ENCODE data around the gene IL1RAPL1.
"Not testable (repeated sequence)": the region's sequence is repeated elsewhere in the genome, so short reads cannot be mapped to it uniquely, and the experiment has no call there.

The IL1RAPL1 gene

GRCh38 chrX:28997706-28998463 lies 410.6 kb downstream of the IL1RAPL1 start:
- no peak for FAIRE-seq

DNA sequence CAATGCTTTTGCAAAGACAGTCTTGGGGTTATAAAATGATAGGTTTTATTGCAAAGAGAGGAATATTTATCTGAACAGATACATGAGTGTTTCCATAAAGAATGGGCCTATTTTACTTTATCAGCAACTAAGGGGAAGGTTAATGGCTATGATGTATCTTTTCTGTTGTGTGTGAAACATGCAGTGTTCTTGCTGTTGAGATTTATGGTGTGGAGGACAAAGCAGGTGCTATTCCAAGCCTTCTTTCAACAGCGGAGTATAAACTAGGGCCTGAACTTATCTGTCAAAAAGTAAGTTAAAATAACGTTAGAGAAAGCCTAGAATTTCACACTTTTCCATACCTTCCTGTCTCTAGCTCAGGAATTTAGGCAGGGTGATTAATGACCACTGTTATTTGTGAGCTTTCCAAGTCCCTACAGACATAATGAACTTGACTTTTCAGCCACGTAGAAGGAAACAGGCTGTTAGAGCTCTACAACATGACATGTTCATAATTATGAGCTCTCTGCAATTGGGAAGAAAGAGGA lies 411.4 kb downstream of the IL1RAPL1 start:
- FAIRE-seq, result no peak

GRCh38 chrX:29012867-29013266 lies 425.6 kb downstream of the IL1RAPL1 start:
- no peak for FAIRE-seq

DNA sequence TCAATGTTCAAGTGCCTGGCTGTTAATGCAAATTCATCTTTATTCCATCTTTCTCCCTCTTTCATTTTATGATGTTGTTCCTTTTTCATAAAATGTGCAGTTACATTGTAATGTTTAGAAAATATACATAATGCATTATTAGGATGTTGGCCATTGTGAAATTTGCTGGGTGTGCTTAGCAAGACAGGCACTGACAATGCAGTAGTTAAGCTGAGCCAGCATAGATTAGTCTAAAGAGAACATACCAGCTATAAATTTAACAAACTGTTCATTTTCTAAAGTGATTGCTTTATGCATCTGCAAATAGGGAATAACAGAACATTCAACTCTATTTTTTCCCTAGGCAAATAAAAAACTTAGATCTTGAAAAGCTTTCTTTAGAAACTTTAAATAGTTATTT lies 436.0 kb downstream of the IL1RAPL1 start:
- FAIRE-seq, result no peak

GRCh38 chrX:29024871-29025270 lies 437.6 kb downstream of the IL1RAPL1 start:
- no peak for FAIRE-seq

GRCh38 chrX:29039501-29039900 lies 452.3 kb downstream of the IL1RAPL1 start:
- FAIRE-seq, result no peak

DNA sequence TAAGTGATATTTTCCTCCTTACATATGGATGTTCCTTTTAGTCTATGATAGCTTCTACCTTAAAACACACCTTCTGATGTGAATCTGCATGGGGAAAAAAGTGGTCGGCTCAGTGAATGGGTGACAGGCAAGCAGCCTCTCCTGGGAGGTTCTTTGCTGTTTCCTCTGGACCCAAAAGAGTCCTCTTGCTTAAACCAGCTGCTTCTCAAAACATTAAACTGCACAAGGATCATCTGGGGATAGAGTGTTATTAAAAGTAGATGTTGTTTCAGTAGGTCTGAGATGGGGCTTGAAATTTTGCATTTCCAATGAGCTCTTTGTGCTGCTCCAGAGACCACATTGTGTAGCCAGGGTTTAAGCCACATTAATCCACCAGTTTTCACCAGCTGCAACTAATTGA lies 452.9 kb downstream of the IL1RAPL1 start:
- FAIRE-seq, result no peak

DNA sequence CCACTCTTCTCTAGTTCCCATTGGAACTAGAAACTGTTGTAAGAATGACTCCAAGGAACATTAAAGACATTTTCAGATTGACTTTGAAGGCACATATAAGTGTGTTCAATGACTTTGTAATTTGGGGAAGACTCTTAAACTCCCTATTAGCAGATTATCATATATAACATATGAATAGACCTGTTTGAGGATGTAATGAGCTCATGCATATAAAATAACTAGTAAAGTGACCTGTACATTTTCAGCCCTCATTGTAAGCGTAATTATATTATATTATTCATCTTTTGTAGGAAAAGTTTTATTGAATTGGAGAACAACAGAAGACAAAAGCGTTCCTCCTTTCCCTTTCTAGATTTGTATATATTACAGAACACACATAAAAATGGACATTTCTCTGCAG lies 455.1 kb downstream of the IL1RAPL1 start:
- FAIRE-seq, result no peak

DNA sequence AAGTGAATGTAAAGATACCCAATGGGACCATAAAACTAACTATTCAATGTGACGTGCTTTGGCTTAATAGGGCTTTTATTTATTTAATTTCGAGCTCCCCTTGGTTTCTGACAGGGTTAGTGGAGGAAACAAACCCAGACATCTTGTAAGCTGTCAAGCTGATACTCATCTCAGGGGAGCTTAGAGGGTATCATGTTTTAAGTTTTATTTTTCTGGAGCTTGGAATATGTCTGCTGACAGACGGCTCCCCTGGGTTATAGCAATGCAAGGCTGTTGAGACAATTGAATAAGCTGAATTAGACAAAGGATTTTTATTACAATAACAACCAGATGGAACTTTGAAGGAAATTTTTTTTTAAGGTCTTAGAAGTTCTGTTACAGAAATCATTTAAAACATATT lies 456.5 kb downstream of the IL1RAPL1 start:
- no peak for FAIRE-seq

DNA sequence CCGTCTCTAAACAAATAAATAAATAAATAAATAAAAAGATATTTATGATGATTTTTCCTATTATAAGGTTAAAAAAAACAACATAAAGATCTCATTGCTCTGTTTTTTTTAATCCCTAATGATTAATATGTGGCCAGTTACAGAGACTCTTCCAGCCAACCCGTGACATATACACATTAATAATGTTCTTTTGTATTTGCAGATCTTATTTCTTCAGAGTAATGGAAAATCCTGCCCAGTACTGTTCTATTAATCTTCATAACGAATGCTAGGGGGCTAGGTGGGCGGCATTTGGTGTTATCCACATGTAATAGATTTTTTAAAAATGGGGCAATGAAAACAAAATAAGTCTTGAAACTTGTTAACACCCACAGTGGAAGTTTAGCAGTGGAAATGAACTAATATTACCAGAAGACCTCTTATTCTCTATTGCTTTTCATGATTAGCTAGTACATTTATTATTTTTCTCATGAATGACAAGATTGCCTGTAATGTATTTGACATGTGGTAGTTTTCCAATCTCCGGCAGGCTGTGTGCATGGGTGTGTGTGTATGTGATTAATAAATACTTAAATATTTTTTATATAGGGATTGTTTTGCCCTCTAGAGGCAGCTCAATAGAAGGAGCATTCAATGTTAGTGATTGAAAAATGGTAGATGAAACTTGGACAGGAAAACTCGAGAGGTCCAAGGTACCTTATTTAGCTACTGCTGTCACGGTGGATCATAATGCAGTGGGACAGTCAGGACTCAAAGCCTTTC lies 457.4 kb downstream of the IL1RAPL1 start:
- no peak for FAIRE-seq

- FAIRE-seq, result no peak
These were observed 478.2 kb downstream of the IL1RAPL1 start for GRCh38 chrX:29065477-29065876.

- FAIRE-seq, result no peak
These were observed 479.3 kb downstream of the IL1RAPL1 start for GRCh38 chrX:29066516-29066915.

DNA sequence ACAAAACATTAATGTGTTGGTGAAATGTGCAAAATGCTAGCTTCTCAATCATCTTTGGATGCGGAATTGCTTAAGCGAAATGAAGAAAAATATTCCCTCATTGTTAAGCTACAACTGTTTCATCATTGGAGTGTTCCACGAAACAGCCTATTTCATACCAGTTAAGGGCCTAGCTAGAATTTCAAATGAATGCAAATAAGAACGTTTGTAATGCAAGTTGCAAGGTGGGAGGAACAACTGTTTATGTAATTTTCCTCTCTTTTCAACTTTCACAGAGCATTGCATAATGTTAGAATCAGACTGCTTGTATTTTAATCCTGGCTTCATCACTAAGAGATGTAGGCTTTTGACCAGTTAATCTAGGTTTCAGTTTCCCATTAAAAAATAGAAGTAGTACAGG lies 480.1 kb downstream of the IL1RAPL1 start:
- FAIRE-seq, result no peak

- no peak for FAIRE-seq
These were observed 484.5 kb downstream of the IL1RAPL1 start for GRCh38 chrX:29071525-29072320.

DNA sequence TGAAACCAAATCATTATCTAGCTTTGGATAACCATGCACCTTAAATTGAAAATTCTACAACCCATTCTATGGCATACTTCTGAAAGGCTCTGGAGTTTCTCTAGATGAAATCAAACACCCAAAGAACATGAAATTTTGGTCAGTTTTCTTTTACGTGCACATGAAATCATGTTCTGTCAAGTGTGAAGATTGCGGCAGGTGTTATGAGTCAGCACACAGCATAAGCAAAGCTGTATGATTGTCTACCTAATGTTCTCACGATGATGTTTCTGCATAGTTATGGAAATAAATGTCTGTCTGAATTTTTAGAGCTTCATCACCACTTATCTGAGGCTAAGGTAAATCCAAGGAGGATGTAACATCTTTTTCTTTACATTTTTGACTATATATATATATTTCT lies 495.3 kb downstream of the IL1RAPL1 start:
- no peak for FAIRE-seq

DNA sequence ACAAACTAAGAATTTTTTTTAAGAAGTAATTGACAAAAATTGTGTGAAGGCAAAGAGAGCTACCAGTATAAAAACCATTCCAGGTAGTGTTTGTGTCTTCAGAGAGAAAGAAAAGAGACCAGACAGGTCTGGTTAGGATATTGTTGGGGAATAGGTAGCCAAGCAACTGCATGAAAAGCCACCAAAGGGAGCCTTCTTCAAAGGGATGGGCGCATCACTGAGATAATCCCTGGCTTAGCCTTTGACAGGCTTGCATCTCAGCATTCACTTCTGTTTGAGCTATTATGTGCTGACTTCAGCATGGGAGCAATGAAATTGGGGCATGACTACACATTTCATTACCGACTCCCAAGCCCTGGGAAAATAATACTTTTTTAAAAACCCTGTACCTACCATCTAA lies 496.6 kb downstream of the IL1RAPL1 start:
- FAIRE-seq, result no peak

DNA sequence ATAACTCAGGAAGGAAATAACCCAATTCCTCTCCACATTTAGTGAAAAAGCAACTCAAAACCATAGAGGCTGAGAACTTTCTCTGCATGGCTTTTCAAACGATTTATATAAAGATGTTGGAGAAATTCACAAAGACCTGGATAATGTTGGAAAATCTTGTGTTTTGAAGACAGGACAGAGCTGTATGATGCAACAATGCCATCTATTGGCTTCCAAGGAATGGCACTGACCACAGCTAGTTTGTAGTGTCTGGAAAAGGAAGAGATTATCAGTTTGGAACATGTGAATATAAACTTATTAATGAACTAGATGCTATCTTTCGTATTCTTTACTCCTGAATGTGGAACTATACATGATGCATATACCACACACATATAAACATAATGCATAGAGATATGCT lies 503.6 kb downstream of the IL1RAPL1 start:
- no peak for FAIRE-seq

DNA sequence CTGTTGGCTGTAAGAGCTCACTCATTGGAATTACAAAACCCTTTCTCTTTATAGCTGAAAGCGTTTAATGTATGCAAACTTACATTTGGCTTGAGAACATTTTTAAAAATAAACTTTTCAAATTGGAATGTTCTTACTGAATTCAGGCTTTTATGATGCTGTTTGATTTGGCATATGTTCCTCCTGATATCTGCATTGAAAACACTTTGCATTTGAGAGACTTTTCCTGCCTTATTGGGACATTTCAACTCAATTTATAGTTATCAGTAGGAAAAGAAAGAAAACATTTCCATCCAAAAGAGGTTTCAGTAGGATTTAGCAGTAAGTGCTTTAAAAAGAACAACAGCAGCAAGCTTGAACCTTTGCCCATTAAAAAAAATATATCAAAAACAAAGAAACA lies 520.0 kb downstream of the IL1RAPL1 start:
- FAIRE-seq, result no peak

DNA sequence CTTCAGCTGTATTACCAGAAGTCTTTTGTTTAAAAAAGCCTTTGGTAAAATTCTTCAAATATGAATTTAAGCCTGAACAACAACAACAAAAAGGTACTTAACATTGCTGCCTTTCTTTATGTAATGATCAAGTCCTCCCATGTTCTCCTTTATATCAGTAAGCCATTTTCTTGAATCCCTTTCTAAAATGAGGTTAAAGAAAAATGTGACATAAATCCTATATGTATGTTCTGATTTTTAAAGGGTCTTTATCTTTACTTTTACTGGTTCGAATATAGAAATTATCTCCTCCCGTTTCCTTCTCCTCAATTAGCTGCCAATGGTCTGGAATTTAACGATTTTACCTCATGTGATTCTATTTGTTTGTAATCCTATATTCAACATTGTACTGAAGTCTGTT lies 522.8 kb downstream of the IL1RAPL1 start:
- FAIRE-seq, result no peak

DNA sequence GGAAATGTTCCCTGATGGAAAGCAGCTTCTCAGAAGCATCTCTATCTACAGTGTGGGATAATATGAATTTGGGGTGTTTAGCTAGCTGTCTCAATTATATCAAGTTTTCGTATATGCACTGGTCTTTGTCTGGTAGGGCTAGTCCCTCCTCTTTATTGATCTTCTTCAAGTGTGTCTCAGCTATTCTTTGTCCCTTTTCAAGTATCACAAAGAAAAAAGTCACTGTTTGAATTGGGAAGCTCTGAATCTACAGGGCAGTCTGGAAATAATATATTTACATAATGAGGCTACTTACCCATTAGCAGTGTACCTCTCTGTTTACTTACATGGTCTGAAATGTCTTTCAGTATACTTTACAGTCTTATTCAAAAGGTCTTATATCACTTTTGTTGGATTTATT lies 526.0 kb downstream of the IL1RAPL1 start:
- no peak for FAIRE-seq

DNA sequence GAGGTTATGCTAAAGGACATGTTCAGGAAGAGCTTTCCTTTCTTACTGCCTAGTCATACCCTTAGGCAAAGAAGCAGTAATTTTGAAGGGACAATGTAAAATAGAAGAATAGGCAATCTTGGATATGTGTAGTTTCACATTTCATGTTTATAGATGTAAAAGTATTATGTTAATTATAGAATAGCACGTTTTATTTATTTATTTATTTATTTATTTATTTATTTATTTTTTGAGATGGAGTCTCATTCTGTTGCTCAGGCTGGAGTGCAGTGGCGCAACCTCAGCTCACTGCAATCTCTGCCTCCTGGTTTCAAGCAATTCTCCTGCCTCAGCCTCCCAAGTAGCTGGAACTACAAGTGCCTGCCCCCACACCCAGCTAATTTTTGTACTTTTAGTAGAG lies 535.6 kb downstream of the IL1RAPL1 start:
- FAIRE-seq, result not testable (repeated sequence)

DNA sequence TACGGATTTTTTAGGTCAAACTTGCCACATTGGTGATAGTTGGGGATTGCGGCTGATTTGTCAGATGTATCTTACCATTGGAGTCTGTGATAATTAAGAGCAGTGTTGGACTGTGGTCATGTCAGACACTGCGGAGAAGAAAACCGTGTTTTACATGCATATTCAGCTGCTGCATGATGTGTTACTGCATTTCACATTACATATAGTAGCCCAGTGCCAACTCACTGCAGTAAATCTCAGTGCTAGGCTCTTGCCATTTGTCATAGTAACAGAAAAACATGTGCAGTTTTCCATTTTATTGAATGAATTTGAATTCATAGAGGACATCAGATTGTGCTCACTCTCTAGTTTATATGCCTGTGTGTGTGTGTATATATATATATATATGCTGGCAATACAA lies 543.7 kb downstream of the IL1RAPL1 start:
- no peak for FAIRE-seq

GRCh38 chrX:29136904-29137303 lies 549.7 kb downstream of the IL1RAPL1 start:
- FAIRE-seq, result no peak

All from A204.1 (cell line).